NK-92 (cell line): ENCODE data around the gene VAMP2.
A peak's percentile ranks its signal among the peaks of the same experiment; 100 is the strongest.
"Not testable (repeated sequence)": the region's sequence is repeated elsewhere in the genome, so short reads cannot be mapped to it uniquely, and the experiment has no call there.

Experiments
- DNase-seq: peaks from one replicate; lab custom pipeline; 2025; ENCODE audit not compliant: unreplicated experiment; lab: John Stamatoyannopoulos, UW

Gene VAMP2

GRCh38 chr17:8176197-8176940, 13.6 kb upstream of the VAMP2 start, which contains the start of gene TMEM107:
TMEM107 (minus strand) TSS chr17:8176380; CDS start chr17:8176286, 94 bp downstream.
- no peak for DNase-seq

GRCh38 chr17:8175795-8176196, 13.0 kb upstream of the VAMP2 start:
- no peak for DNase-seq

GRCh38 chr17:8173871-8174322, 11.1 kb upstream of the VAMP2 start:
- DNase-seq = no peak

- no peak for DNase-seq
These were observed 10.5 kb upstream of the VAMP2 start for GRCh38 chr17:8173056-8173870.

- not testable (repeated sequence) for DNase-seq
These were observed 7.4 kb upstream of the VAMP2 start for GRCh38 chr17:8170186-8170585.

- no peak for DNase-seq
These were observed 4.8 kb upstream of the VAMP2 start for GRCh38 chr17:8167526-8167925.

GRCh38 chr17:8166731-8167130, 4.0 kb upstream of the VAMP2 start:
- no peak for DNase-seq

- no peak for DNase-seq
These were observed 2.0 kb upstream of the VAMP2 start for GRCh38 chr17:8164815-8165131.

- DNase-seq = no peak
These were observed 1.4 kb upstream of the VAMP2 start for GRCh38 chr17:8163978-8164814.

GRCh38 chr17:8162997-8163977, 539 bp upstream of the VAMP2 start:
- DNase-seq = no peak

GRCh38 chr17:8161289-8162232, 1.2 kb downstream of the VAMP2 start:
- DNase-seq = no peak

- no peak for DNase-seq
These were observed 2.0 kb downstream of the VAMP2 start for GRCh38 chr17:8160741-8161221.

- DNase-seq = no peak
These were observed 2.5 kb downstream of the VAMP2 start for GRCh38 chr17:8160224-8160577.

GRCh38 chr17:8159459-8160223, 3.1 kb downstream of the VAMP2 start:
- no peak for DNase-seq

- DNase-seq = no peak
These were observed 3.7 kb downstream of the VAMP2 start for GRCh38 chr17:8159032-8159400.

- peak; percentile 29 for DNase-seq
These were observed 4.3 kb downstream of the VAMP2 start for GRCh38 chr17:8158267-8159031.

- DNase-seq = peak; percentile 100
These were observed 6.3 kb downstream of the VAMP2 start for GRCh38 chr17:8156246-8156992.
